Sigmoid colon (tissue), 7 donors: ENCODE data around the gene GADD45B. TPM values are rescaled to one million over a fixed set of nuclear protein-coding genes. Genes with fewer than 3 reads are reported as not detected.
"Not testable (repeated sequence)": the region's sequence is repeated elsewhere in the genome, so short reads cannot be mapped to it uniquely, and the experiment has no call there.

Experiments
- DNase-seq: peaks from one replicate; pipeline ENCODE4 v3.0.0-alpha.2; 2019
- H3K27ac ChIP-seq, 4 donors: fragments of 200-600 bp; sonication (generic); one replicate each; pipeline ENCODE4 v1.5.1; 2016 to 2019; ENCODE audit warnings: mild to moderate bottlenecking in 1 of 4
- H3K27me3 ChIP-seq, 3 donors: fragments of 200-600 bp; sonication (generic); one replicate each; pipeline ENCODE4 v1.5.1; 2019; ENCODE audit warnings: mild to moderate bottlenecking in 1 of 3
- H3K36me3 ChIP-seq, 4 donors: fragments of 200-600 bp; sonication (generic); one replicate each; pipeline ENCODE4 v1.5.1; 2016 to 2019
- H3K4me1 ChIP-seq, 4 donors: fragments of 200-600 bp; sonication (generic); one replicate each; pipeline ENCODE4 v1.5.1; 2017 to 2019
- H3K4me3 ChIP-seq, 4 donors: fragments of 200-600 bp; sonication (generic); one replicate each; pipeline ENCODE4 v1.5.1; 2017 to 2019; ENCODE audit warnings: mild to moderate bottlenecking in 2 of 4, moderate library complexity in 1 of 4
- H3K9me3 ChIP-seq, 4 donors: fragments of 200-600 bp in 3 of 4; sonication (generic) in 3 of 4; one replicate each; pipeline versions ENCODE4 v1.5.1 to v1.6.1; 2013 to 2019
- EP300 ChIP-seq, 4 donors: sonication (generic); formaldehyde crosslinking; IDR thresholded peaks; one replicate each; pipeline ENCODE4 v1.6.1; 2017; ENCODE audit warnings: antibody characterized with exemption in 4 of 4
- POLR2A ChIP-seq, 2 donors: fragments of 450-650 bp; IDR thresholded peaks; one replicate each; pipeline ENCODE4 v1.6.1; 2016; ENCODE audit warnings: antibody characterized with exemption in 2 of 2, mild to moderate bottlenecking in 2 of 2, moderate library complexity in 2 of 2
- POLR2AphosphoS5 ChIP-seq, 4 donors: sonication (generic); formaldehyde crosslinking; IDR thresholded peaks; one replicate each; pipeline ENCODE4 v1.6.1; 2017; ENCODE audit warnings: antibody characterized with exemption in 4 of 4
- WGBS, 2 donors: extraction: QIAGEN DNeasy Blood & Tissue Kit; methylation state at CpG; one replicate each; pipeline ENCODE4 v1.1.7; 2013; 5-methylcytosine and 5-hydroxymethylcytosine counted together
- intact Hi-C: fragments of 100-400 bp; cut with DNase I; formaldehyde crosslinking; loops from one replicate; pipeline ENCODE4 v1.15.1; 2023
- polyA plus RNA-seq, 3 donors: library from polyadenylated mRNA; stranded (reverse); fragments of 200-250 nt; gene quantifications; one replicate each; pipeline ENCODE4 v1.2.3, GENCODE V29; 2013
- total RNA-seq, 4 donors: library from RNA; depleted of rRNA; stranded (reverse); fragments of >200 nt; gene quantifications; one replicate each; pipeline ENCODE4 v1.1.0, GENCODE V29; 2016
- TF ChIP-seq, protein P1 (sequence below), 4 experiments: fragments of 450-650 bp in 3 of 4; fragments of 200-600 bp in 1 of 4; IDR thresholded peaks; one replicate each; pipeline ENCODE4 v1.5.1; 2016 to 2019; ENCODE audit warnings: antibody characterized with exemption in 4 of 4, mild to moderate bottlenecking in 3 of 4, moderate library complexity in 2 of 4
- donor health status: healthy with polysubstance abuse.
- donor health status: Bipolar disorder and iron deficiency.
- donor health status: healthy.

Gene GADD45B
- total and polyA plus RNA-seq, 7 donors = 25.0 to 708 (median 82.0) TPM

DNA sequence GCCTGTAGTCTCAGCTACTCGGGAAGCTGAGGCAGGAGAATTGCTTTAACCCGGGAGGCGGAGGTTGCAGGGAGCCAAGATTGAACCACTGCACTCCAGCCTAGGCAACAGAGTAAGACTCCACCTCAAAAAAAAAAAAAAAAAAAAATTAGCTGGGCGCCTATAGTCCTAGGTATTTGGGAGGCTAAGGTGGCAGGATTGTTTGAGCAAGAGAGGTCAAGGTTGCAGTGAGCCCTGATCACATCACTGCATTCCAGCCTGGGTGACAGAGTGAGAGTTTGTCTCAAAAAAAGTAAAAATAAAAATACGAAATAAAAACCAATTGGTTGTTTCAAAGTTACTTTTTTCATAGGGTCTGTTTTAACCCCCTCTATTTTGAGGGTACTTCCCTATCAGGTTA, 17.9 kb upstream of the GADD45B start:
- Histone ChIP-seq H3K27ac (no peak overlapping the region), H3K4me3 (no peak overlapping the region), H3K9me3 (no peaks in the 10 kb centered on the region), H3K4me1 (peaks cover 3 to 37% (median 30%) of the 10 kb centered on the region in 4 donors), H3K36me3 (no peaks in the 10 kb centered on the region), H3K27me3 (no peaks in the 10 kb centered on the region)
- 93 to 94% methylated on average over 5 of the region's 5 CpGs for WGBS, 2 donors
- TF ChIP-seq, protein P1, sequence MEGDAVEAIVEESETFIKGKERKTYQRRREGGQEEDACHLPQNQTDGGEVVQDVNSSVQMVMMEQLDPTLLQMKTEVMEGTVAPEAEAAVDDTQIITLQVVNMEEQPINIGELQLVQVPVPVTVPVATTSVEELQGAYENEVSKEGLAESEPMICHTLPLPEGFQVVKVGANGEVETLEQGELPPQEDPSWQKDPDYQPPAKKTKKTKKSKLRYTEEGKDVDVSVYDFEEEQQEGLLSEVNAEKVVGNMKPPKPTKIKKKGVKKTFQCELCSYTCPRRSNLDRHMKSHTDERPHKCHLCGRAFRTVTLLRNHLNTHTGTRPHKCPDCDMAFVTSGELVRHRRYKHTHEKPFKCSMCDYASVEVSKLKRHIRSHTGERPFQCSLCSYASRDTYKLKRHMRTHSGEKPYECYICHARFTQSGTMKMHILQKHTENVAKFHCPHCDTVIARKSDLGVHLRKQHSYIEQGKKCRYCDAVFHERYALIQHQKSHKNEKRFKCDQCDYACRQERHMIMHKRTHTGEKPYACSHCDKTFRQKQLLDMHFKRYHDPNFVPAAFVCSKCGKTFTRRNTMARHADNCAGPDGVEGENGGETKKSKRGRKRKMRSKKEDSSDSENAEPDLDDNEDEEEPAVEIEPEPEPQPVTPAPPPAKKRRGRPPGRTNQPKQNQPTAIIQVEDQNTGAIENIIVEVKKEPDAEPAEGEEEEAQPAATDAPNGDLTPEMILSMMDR (IDR thresholded peaks at IDR 0.05) = no peak
- TF ChIP-seq POLR2AphosphoS5 (IDR thresholded peaks at IDR 0.05) (no peak), EP300 (IDR thresholded peaks at IDR 0.05) (no peak), POLR2A (IDR thresholded peaks at IDR 0.05) (no peak)
- DNase-seq = no peak
- intact Hi-C loops = loop anchor here (10.0 kb wide), 1 partner anchor 247 kb away; the partner anchor contains the start of gene GNG7

DNA sequence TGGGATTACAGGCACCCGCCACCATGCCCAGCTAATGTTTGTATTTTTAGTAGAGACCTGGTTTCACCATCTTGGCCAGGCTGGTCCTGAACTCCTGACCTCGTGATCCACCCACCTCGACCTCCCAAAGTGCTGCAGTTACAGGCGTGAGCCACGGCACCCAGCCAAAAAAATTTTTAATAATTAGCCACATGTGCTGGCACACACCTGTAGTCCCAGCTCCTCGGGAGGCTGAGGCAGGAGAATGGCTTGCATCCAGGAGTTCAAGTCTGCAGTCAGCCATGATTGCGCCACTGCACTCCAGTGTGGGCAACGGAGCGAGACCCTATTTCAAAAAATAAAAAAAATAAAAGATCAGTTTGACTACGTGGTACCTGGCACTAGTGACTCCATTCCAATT, 17.2 kb upstream of the GADD45B start:
- not testable (repeated sequence) for H3K27ac ChIP-seq, H3K36me3 ChIP-seq, DNase-seq, H3K4me3 ChIP-seq, H3K27me3 ChIP-seq, H3K9me3 ChIP-seq
- peaks cover 4 to 37% (median 30%) of the 10 kb centered on the region in 4 donors for H3K4me1 ChIP-seq
- intact Hi-C loops = loop anchor here (10.0 kb wide), 1 partner anchor 246 kb away; the partner anchor contains the start of gene GNG7
- 66 to 92% methylated on average over 10 of the region's 10 CpGs for WGBS, 2 donors

- no peaks in the 10 kb centered on the region for H3K36me3 ChIP-seq
- intact Hi-C loops = no loop called here
- H3K4me1 ChIP-seq = peaks cover 4 to 35% (median 28%) of the 10 kb centered on the region in 4 donors
- H3K27ac ChIP-seq = no peak overlapping the region
- WGBS, 2 donors = 99% methylated on average over 1 of the region's 1 CpG
- no peaks in the 10 kb centered on the region for H3K27me3 ChIP-seq
- DNase-seq = no peak
- no peak for TF ChIP-seq EP300 (IDR thresholded peaks at IDR 0.05)
- TF ChIP-seq, protein P1 (IDR thresholded peaks at IDR 0.05) = no peak
- TF ChIP-seq POLR2AphosphoS5 (IDR thresholded peaks at IDR 0.05) = no peak
- TF ChIP-seq POLR2A (IDR thresholded peaks at IDR 0.05) = no peak
- no peaks in the 10 kb centered on the region for H3K9me3 ChIP-seq
- H3K4me3 ChIP-seq = no peak overlapping the region
These were observed 15.7 kb upstream of the GADD45B start for GRCh38 chr19:2460245-2460644.

GRCh38 chr19:2461751-2462634, 13.9 kb upstream of the GADD45B start:
- WGBS, 2 donors = 2 to 3% methylated on average over 62 of the region's 62 CpGs
- Histone ChIP-seq H3K4me1 (peaks cover 4 to 22% (median 17%) of the 10 kb centered on the region in 4 donors), H3K36me3 (no peaks in the 10 kb centered on the region), H3K4me3 (peak overlapping the region; percentile 39 to 64 (median 54)), H3K9me3 (no peaks in the 10 kb centered on the region), H3K27ac (peak overlapping the region in 3 of 4 donors; percentile 65 to 73 (median 70)), H3K27me3 (no peaks in the 10 kb centered on the region)
- TF ChIP-seq, protein P1 (IDR thresholded peaks at IDR 0.05) = peak in 1 of 4 experiments; percentile 16
- no peak for TF ChIP-seq POLR2A (IDR thresholded peaks at IDR 0.05)
- DNase-seq = no peak
- intact Hi-C loops = no loop called here

- TF ChIP-seq POLR2AphosphoS5 (IDR thresholded peaks at IDR 0.05) (peak; percentile 27 to 74 (median 54)), EP300 (IDR thresholded peaks at IDR 0.05) (peak in 1 of 4 donors; percentile 1)
- TF ChIP-seq, protein P1 (IDR thresholded peaks at IDR 0.05) = no peak
- H3K27me3 ChIP-seq = no peaks in the 10 kb centered on the region
- DNase-seq = peak; percentile 95
- no peaks in the 10 kb centered on the region for H3K36me3 ChIP-seq
- WGBS, 2 donors = 12 to 36% methylated on average over 46 of the region's 46 CpGs
- peaks cover 4 to 16% (median 15%) of the 10 kb centered on the region in 4 donors for H3K4me1 ChIP-seq
- H3K4me3 ChIP-seq = peak overlapping the region; percentile 18 to 64 (median 54)
- peak overlapping the region; percentile 48 to 73 (median 68) for H3K27ac ChIP-seq
- intact Hi-C loops = no loop called here
- H3K9me3 ChIP-seq = no peaks in the 10 kb centered on the region
These were observed 13.1 kb upstream of the GADD45B start for GRCh38 chr19:2462635-2463421.

GRCh38 chr19:2463694-2464093, 12.2 kb upstream of the GADD45B start:
- H3K9me3 ChIP-seq, H3K36me3 ChIP-seq, H3K4me3 ChIP-seq, intact Hi-C loops, DNase-seq, H3K27me3 ChIP-seq: not testable (repeated sequence)
- WGBS, 2 donors = 93 to 97% methylated on average over 5 of the region's 5 CpGs
- peak overlapping the region; percentile 48 to 73 (median 68) for H3K27ac ChIP-seq
- H3K4me1 ChIP-seq = peaks cover 4 to 16% (median 15%) of the 10 kb centered on the region in 4 donors
